ENCODE measurements around the gene EGFR. TPM values are rescaled to one million over a fixed set of nuclear protein-coding genes. Genes with fewer than 3 reads are reported as not detected.

EGFR gene
- total RNA-seq, 1 experiment from 2014 or later: not detected

DNA sequence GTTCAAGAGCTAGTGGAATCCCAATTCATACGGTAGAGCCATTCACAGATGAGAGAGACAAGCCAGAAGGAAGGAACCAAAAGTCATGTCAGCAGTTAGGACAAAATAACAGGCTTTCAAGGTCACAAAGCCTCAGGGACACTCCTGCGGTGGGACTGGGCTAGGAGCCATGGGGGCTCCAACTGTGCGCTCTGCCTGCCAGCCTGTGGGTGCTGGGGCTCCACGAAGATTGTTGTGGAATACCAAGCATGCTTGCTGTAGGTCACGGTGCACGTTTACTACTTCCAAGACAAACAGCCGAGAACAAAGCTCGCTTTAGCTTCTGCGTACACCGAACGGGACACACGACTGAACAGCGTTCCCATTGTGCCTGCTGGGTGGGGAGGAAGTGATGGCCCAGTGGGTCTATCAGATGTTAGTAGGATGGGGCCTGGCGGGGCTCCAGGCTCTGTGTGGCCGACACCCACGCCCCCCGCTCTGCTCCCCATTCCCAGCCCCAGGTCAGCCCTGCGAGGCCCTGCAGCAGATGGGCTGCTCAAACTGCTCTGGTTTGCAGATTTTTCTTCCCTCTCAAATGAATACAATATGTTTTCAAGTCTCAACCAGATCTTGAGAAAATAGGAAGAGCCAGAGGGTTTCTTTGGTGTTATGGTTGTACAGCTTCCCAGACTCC is 158.9 kb downstream of the EGFR start:
- H3K27me3 ChIP-seq (ENCODE audit: low read length): no peaks in the 10 kb centered on the region
- H4K20me1 ChIP-seq (ENCODE audit: insufficient read depth, low read depth, low read length): no peaks in the 10 kb centered on the region
- H3K27ac ChIP-seq (ENCODE audit: low read length): no peak overlapping the region
- H2AFZ ChIP-seq (ENCODE audit: low read length): no peak overlapping the region
- DNase-seq: no peak
- H3K4me1 ChIP-seq (ENCODE audit: low read length): no peaks in the 10 kb centered on the region
- no peaks in the 10 kb centered on the region for H3K9me3 ChIP-seq (ENCODE audit: low read length)
- no peak overlapping the region for H3K4me2 ChIP-seq (ENCODE audit: low read depth, low read length, poor library complexity, severe bottlenecking)
- H3K4me3 ChIP-seq (ENCODE audit: low read length): no peak overlapping the region
- H3K9ac ChIP-seq (ENCODE audit: low read length): no peak overlapping the region
- H3K9me2 ChIP-seq (replicated peaks; ENCODE audit: insufficient read depth, low read length): no peaks in the 10 kb centered on the region
- H3K79me2 ChIP-seq (ENCODE audit: low read length): no peaks in the 10 kb centered on the region
- H3K36me3 ChIP-seq (ENCODE audit: insufficient read depth, low read length): no peaks in the 10 kb centered on the region

GRCh38 chr7:55178292-55178862 is 159.6 kb downstream of the EGFR start:
- H3K9me3 ChIP-seq (ENCODE audit: low read length): no peaks in the 10 kb centered on the region
- no peak overlapping the region for H2AFZ ChIP-seq (ENCODE audit: low read length)
- DNase-seq: no peak
- H3K4me3 ChIP-seq (ENCODE audit: low read length): no peak overlapping the region
- no peaks in the 10 kb centered on the region for H3K9me2 ChIP-seq (replicated peaks; ENCODE audit: insufficient read depth, low read length)
- no peaks in the 10 kb centered on the region for H3K4me1 ChIP-seq (ENCODE audit: low read length)
- H3K9ac ChIP-seq (ENCODE audit: low read length): no peak overlapping the region
- no peaks in the 10 kb centered on the region for H3K36me3 ChIP-seq (ENCODE audit: insufficient read depth, low read length)
- H3K4me2 ChIP-seq (ENCODE audit: low read depth, low read length, poor library complexity, severe bottlenecking): no peak overlapping the region
- no peaks in the 10 kb centered on the region for H3K27me3 ChIP-seq (ENCODE audit: low read length)
- H4K20me1 ChIP-seq (ENCODE audit: insufficient read depth, low read depth, low read length): no peaks in the 10 kb centered on the region
- no peaks in the 10 kb centered on the region for H3K79me2 ChIP-seq (ENCODE audit: low read length)
- no peak overlapping the region for H3K27ac ChIP-seq (ENCODE audit: low read length)

DNA sequence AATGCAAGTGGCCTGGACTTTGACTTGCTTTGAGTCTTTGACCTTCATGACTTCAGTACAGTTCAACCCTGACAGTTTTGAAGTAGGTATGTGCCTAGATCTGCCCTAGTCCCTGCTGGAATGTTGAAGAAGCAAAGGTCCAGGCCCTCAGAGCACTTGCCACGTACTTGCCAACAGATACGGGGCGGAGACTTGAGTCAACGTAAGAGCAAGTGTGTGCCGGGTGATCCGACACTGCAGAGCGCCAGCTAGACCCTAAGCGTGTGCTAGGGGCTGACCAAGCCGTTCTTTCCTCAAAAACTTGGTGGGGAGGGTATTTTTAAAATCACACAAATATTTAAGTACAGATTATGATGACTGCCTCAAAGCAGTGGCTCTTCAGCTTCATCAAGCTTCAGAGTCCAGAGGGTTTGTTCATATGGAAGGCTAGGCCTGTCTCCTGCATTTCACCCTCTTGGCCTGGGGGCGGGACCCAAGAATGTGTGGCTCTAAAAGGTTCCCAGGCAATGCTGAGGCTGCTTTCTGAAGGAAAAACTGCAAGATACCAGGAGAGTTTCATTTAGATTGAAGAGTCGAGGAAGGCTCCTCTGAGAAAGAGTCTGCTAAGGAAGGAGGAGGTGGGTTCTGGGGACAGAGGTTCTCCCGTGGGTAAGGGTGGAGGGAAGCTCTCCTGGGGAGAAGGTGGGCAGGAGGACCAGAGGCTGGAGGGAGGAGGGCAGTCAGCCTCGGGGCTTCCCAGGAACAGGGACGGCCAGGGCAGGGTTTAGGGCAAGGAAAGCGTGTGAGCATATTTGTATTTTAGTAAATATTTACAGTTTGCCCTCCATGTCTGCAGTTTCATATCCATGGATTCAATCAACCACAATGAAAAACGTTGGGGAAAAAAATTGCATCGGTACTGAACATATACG is 160.3 kb downstream of the EGFR start:
- Histone ChIP-seq H4K20me1 (ENCODE audit: insufficient read depth, low read depth, low read length) (no peaks in the 10 kb centered on the region), H3K4me1 (ENCODE audit: low read length) (no peaks in the 10 kb centered on the region), H3K4me2 (ENCODE audit: low read depth, low read length, poor library complexity, severe bottlenecking) (no peak overlapping the region), H3K27me3 (ENCODE audit: low read length) (no peaks in the 10 kb centered on the region), H3K79me2 (ENCODE audit: low read length) (no peaks in the 10 kb centered on the region), H2AFZ (ENCODE audit: low read length) (no peak overlapping the region), H3K9me3 (ENCODE audit: low read length) (no peaks in the 10 kb centered on the region), H3K4me3 (ENCODE audit: low read length) (no peak overlapping the region), H3K9ac (ENCODE audit: low read length) (no peak overlapping the region), H3K9me2 (replicated peaks; ENCODE audit: insufficient read depth, low read length) (no peaks in the 10 kb centered on the region), H3K27ac (ENCODE audit: low read length) (no peak overlapping the region), H3K36me3 (ENCODE audit: insufficient read depth, low read length) (no peaks in the 10 kb centered on the region)
- no peak for DNase-seq

GRCh38 chr7:55179931-55180682 is 161.3 kb downstream of the EGFR start:
- no peak overlapping the region for H3K27ac ChIP-seq (ENCODE audit: low read length)
- no peak for DNase-seq
- no peaks in the 10 kb centered on the region for H3K9me2 ChIP-seq (replicated peaks; ENCODE audit: insufficient read depth, low read length)
- no peaks in the 10 kb centered on the region for H3K36me3 ChIP-seq (ENCODE audit: insufficient read depth, low read length)
- no peak overlapping the region for H3K4me3 ChIP-seq (ENCODE audit: low read length)
- H3K4me2 ChIP-seq (ENCODE audit: low read depth, low read length, poor library complexity, severe bottlenecking): no peak overlapping the region
- no peak overlapping the region for H2AFZ ChIP-seq (ENCODE audit: low read length)
- H3K27me3 ChIP-seq (ENCODE audit: low read length): no peaks in the 10 kb centered on the region
- H3K9ac ChIP-seq (ENCODE audit: low read length): no peak overlapping the region
- no peaks in the 10 kb centered on the region for H3K9me3 ChIP-seq (ENCODE audit: low read length)
- no peaks in the 10 kb centered on the region for H4K20me1 ChIP-seq (ENCODE audit: insufficient read depth, low read depth, low read length)
- no peaks in the 10 kb centered on the region for H3K4me1 ChIP-seq (ENCODE audit: low read length)
- H3K79me2 ChIP-seq (ENCODE audit: low read length): no peaks in the 10 kb centered on the region

DNA sequence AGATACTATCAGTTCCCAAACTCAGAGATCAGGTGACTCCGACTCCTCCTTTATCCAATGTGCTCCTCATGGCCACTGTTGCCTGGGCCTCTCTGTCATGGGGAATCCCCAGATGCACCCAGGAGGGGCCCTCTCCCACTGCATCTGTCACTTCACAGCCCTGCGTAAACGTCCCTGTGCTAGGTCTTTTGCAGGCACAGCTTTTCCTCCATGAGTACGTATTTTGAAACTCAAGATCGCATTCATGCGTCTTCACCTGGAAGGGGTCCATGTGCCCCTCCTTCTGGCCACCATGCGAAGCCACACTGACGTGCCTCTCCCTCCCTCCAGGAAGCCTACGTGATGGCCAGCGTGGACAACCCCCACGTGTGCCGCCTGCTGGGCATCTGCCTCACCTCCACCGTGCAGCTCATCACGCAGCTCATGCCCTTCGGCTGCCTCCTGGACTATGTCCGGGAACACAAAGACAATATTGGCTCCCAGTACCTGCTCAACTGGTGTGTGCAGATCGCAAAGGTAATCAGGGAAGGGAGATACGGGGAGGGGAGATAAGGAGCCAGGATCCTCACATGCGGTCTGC is 162.2 kb downstream of the EGFR start:
- H3K9me3 ChIP-seq (ENCODE audit: low read length): no peaks in the 10 kb centered on the region
- no peaks in the 10 kb centered on the region for H4K20me1 ChIP-seq (ENCODE audit: insufficient read depth, low read depth, low read length)
- no peaks in the 10 kb centered on the region for H3K4me1 ChIP-seq (ENCODE audit: low read length)
- no peak overlapping the region for H2AFZ ChIP-seq (ENCODE audit: low read length)
- H3K27ac ChIP-seq (ENCODE audit: low read length): no peak overlapping the region
- no peaks in the 10 kb centered on the region for H3K79me2 ChIP-seq (ENCODE audit: low read length)
- no peaks in the 10 kb centered on the region for H3K36me3 ChIP-seq (ENCODE audit: insufficient read depth, low read length)
- H3K9me2 ChIP-seq (replicated peaks; ENCODE audit: insufficient read depth, low read length): no peaks in the 10 kb centered on the region
- no peak for DNase-seq
- H3K4me3 ChIP-seq (ENCODE audit: low read length): no peak overlapping the region
- H3K9ac ChIP-seq (ENCODE audit: low read length): no peak overlapping the region
- H3K4me2 ChIP-seq (ENCODE audit: low read depth, low read length, poor library complexity, severe bottlenecking): no peak overlapping the region
- H3K27me3 ChIP-seq (ENCODE audit: low read length): no peaks in the 10 kb centered on the region

DNA sequence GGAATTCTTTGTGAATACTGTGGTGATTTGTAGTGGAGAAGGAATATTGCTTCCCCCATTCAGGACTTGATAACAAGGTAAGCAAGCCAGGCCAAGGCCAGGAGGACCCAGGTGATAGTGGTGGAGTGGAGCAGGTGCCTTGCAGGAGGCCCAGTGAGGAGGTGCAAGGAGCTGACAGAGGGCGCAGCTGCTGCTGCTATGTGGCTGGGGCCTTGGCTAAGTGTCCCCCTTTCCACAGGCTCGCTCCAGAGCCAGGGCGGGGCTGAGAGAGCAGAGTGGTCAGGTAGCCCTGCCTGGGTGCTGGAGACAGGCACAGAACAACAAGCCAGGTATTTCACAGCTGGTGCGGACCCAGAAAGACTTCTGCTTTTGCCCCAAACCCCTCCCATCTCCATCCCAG is 162.9 kb downstream of the EGFR start:
- Histone ChIP-seq H3K9ac (ENCODE audit: low read length) (no peak overlapping the region), H3K79me2 (ENCODE audit: low read length) (no peaks in the 10 kb centered on the region), H4K20me1 (ENCODE audit: insufficient read depth, low read depth, low read length) (no peaks in the 10 kb centered on the region), H3K4me3 (ENCODE audit: low read length) (no peak overlapping the region), H3K4me1 (ENCODE audit: low read length) (no peaks in the 10 kb centered on the region), H3K27me3 (ENCODE audit: low read length) (no peaks in the 10 kb centered on the region), H3K4me2 (ENCODE audit: low read depth, low read length, poor library complexity, severe bottlenecking) (no peak overlapping the region), H3K9me3 (ENCODE audit: low read length) (no peaks in the 10 kb centered on the region), H3K27ac (ENCODE audit: low read length) (no peak overlapping the region), H2AFZ (ENCODE audit: low read length) (no peak overlapping the region), H3K36me3 (ENCODE audit: insufficient read depth, low read length) (no peaks in the 10 kb centered on the region), H3K9me2 (replicated peaks; ENCODE audit: insufficient read depth, low read length) (no peaks in the 10 kb centered on the region)
- no peak for DNase-seq

GRCh38 chr7:55183897-55184296 is 165.1 kb downstream of the EGFR start:
- Histone ChIP-seq H3K9ac (ENCODE audit: low read length) (no peak overlapping the region), H3K9me2 (replicated peaks; ENCODE audit: insufficient read depth, low read length) (no peaks in the 10 kb centered on the region), H3K9me3 (ENCODE audit: low read length) (no peaks in the 10 kb centered on the region), H3K36me3 (ENCODE audit: insufficient read depth, low read length) (no peaks in the 10 kb centered on the region), H3K4me1 (ENCODE audit: low read length) (no peaks in the 10 kb centered on the region), H3K27ac (ENCODE audit: low read length) (no peak overlapping the region), H3K27me3 (ENCODE audit: low read length) (no peaks in the 10 kb centered on the region), H3K4me3 (ENCODE audit: low read length) (no peak overlapping the region), H3K79me2 (ENCODE audit: low read length) (no peaks in the 10 kb centered on the region), H4K20me1 (ENCODE audit: insufficient read depth, low read depth, low read length) (no peaks in the 10 kb centered on the region), H3K4me2 (ENCODE audit: low read depth, low read length, poor library complexity, severe bottlenecking) (no peak overlapping the region), H2AFZ (ENCODE audit: low read length) (no peak overlapping the region)
- no peak for DNase-seq
